ENCODE measurements around the gene DUS3L.
A peak's percentile ranks its signal among the peaks of the same experiment; 100 is the strongest.

The DUS3L gene

DNA sequence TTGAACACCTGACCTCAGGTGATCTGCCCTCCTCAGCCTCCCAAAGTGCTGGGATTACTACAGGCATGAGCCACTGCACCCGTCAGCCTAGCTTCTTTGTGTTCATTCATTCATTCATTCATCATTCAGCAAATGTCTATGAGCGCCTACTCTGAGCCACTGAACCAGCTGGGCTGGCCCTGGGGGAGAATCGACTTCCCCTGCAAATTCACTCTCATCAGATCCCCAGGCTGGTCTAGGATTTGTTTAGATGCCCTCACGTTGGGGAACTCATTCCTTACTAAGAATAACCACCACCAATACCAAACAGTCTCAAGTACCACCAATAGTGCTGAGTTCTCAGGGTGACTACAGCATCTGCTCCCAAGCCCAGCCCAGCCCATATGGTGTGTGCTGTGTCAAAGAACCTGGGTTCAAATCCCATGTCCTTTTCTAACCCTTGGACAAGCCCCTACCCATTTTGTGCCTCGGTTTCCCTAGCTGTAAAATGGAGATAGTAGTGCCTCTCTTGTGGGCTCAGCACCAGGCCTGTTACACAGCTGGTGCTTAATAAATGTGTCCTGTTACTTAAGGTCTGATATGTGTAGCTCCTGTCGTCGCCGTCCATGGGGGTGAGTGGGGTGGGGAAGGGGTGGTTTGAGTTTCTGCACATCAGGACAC lies 30.7 kb upstream of the DUS3L start:
- no peak for DNase-seq

GRCh38 chr19:5820785-5821184 lies 29.8 kb upstream of the DUS3L start:
- DNase-seq: no peak

GRCh38 chr19:5818594-5818993 lies 27.6 kb upstream of the DUS3L start:
- no peak for DNase-seq

GRCh38 chr19:5817218-5817617 lies 26.3 kb upstream of the DUS3L start:
- no peak for DNase-seq

GRCh38 chr19:5814852-5815246 lies 23.9 kb upstream of the DUS3L start:
- no peak for DNase-seq

- DNase-seq: no peak
These were observed 23.3 kb upstream of the DUS3L start for GRCh38 chr19:5814123-5814851.

- no peak for DNase-seq
These were observed 20.2 kb upstream of the DUS3L start for GRCh38 chr19:5811117-5811516.

- no peak for DNase-seq
These were observed 18.5 kb upstream of the DUS3L start for GRCh38 chr19:5809469-5809868.

DNA sequence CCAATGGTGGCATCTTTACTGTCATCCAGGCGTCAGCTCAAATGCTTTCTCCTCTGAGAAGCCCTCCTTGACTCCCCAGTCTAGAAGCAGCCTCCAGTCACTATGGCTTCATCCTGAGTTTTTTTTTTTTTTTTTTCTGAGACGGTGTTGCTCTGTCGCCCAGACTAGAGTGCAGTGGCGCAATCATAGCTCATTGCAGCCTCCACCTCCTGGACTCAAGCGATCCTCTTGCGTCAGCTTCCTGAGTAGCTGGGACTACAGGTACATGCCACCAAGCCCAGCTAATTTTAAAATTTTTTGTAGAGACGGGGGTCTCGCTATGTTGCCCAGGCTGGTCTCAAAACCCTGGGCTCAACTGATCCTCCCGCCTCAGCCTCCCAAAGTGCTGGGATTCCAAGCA lies 18.1 kb upstream of the DUS3L start:
- DNase-seq: no peak

DNA sequence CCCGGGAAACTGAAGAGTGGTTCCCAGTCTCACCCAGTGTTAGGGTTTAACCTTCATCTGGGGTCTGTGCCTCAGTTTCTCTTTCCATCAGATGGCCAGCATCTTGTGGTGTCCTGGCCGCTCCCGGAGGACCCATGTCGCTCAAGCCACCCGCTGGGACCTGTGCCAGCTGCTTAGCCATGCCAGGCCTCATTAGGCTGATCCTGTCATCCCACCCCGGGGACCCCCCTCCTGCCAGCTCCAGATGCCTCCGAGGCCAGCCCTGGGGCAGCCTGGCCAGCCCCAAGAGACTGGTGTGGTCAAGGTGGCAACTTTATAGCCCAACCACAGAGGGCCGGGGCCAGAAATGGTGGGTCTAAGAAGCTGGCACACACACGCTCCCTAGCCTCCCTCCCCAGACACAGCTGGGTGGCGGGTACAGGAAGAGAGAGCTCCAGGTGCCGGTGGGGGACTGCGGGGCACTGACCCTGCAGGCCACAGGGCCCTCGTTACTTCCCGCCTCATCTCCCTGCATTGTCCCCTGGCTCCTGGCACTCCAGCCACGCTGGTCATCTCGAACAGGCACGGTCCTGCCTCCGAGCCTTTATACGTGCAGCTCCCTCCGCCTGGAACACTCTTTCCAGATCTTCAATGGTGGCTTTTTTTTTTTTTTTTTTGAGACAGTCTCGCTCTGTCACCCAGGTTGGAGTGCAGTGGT lies 17.3 kb upstream of the DUS3L start:
- no peak for DNase-seq

DNA sequence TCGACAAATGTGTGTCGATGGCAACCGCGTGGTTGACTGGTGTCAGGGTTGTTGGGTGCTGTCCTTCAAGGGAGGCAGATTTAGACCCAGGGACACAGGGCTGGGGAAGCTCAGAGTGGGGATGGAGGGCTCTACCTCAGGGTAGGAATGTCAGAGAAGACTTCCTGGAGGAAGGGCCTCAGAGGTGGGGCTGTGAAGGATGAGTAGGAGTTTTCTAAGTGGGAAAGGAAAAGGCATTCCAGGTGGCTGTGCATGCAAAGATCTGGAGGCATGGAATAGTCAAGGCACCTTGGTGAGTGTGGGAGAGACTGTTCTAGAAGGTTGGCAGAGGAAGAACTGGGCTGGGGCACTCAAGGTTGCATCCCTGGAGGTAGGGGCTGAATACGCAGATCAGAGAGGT lies 15.9 kb upstream of the DUS3L start:
- no peak for DNase-seq

- no peak for DNase-seq
These were observed 15.1 kb upstream of the DUS3L start for GRCh38 chr19:5806133-5806489.

DNA sequence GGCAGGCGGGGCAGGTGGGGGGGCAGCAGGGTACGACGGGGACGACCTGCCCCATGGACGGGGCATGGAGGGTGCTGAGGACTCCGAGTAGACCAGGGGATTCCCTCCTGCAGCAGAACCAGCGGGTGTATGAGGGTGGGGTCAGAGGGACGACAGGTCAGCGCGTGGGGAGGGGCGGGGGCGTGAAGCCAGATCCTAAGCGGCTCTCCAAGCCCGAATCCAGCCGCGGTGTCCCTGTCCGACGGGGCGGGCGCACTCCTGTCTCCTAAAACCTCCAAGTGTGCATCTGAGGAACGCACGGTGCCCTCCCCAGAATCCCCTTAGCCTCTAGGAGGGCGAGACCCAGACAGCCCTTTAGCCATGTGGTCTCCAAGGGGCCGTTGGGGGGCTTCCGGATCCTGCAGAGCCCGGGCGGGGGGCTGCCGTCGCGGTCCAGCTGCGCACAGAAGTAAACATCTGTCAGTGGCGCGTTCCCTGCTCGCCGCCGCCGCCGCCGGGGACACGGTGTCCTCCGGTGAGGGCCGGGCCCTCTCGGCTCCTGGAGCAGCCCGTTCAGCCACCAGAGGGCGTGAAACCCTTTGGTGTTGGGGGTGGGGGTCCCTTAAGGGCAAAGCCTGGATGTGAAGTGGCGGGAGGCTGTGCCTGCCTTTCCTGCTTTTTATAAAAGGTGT lies 14.6 kb upstream of the DUS3L start:
- DNase-seq: peak; percentile 57 to 61

DNA sequence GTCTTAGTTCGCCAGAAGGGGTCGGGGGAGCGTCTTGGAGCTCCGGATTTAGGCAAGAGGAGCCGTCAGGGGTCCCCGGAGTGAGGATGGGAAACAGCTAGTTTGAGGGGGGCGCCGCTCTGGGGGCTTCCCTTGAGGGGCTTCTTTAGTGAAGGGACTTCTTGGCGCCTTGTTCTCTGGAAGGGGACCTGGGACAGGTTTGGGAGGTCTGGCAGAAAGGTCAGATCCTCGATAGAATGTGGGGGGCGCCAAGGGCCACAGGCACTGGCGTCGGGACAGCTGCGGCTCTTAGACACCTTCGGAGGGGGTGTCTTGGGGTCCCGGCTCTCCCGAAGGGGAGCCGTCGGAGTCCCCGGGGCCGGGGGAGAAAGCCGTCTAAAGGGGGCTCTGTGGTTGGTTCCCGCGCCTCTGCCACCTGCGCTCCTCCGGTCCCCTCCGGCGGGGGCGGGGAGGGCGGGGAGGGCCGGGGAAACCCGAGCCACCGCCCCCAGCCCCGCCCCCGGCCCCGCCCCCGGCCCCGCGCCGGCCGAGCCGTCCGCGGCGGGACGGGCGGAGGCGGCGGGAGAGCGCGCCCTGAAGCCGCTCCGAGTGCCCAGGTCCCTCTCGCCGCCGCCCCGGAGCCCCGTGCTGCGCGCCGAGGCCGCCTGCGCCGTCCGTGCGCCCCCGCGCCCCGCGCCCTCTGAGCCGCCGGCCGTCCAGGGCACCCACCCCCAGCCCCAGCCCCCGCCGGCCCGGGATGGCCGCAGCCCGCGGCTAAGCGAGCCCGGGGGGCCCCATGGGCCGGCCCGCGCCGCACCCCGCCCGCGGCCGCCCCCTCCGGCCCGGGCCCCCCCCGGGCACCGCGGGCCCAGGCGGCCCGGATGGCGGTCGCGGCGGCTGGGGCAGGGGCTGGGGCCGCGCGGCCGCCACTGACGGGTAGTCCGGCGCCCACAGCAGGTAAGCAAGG lies 13.8 kb upstream of the DUS3L start, which contains the start of gene NRTN:
Gene NRTN (plus strand): TSS at position 552 of the 946 bp plus-strand sequence. CDS start 19,099 bp downstream, outside the sequence.
- peak; percentile 57 to 62 for DNase-seq

DNA sequence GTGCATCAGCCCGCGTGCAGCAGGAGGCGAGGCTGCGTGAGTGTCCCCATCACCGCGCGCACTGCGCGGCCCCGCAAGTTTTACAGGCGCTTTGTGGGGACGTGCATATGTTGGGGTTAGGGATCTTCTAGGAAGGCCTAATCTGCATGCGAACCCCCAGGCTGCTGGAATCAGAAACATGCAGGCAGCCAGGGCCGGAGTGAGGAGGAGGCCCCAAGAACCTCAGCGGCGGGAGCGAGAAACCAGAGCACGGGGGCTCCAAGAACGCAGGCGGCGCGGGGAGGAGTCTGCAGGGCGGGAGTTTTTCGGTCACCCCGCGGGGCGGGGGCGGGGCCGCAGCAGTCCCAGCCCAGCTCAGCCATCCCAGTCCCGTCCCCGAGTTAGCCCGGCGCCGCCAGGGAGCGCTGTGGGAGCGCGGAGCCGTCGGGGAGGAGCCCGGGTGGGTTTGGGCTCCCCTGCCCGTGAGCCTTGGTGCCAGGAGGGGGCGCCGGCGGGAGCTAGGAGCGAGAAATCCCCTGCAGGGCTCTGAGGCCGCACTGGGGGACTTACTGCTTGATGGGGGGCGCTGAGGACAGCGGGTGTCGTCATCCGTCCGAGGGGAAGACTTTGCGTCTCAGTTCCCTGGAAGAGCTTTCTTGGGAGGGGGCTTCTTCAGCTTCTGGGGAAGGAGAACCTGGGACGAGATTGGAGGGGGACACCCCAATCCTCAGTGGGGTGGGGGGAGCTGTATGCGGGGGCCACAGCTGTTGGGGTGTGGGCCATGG lies 13.0 kb upstream of the DUS3L start:
- peak; percentile 92 to 93 for DNase-seq

DNA sequence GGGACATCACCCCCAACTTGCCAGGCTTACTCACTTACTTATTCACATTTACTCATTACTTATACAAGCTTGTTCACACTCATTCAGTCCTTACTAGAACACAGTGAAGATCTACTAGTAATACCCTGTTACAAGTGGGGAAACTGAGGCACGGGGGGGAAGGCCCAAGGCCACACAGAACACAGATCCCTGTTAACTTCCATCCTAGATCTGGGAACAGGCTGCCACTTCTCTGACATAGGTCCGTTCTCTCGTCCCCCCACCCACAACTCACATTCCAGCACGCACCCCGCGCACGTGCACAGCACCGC lies 12.4 kb upstream of the DUS3L start:
- DNase-seq: no peak

- DNase-seq: no peak
These were observed 11.0 kb upstream of the DUS3L start for GRCh38 chr19:5801796-5802619.

DNA sequence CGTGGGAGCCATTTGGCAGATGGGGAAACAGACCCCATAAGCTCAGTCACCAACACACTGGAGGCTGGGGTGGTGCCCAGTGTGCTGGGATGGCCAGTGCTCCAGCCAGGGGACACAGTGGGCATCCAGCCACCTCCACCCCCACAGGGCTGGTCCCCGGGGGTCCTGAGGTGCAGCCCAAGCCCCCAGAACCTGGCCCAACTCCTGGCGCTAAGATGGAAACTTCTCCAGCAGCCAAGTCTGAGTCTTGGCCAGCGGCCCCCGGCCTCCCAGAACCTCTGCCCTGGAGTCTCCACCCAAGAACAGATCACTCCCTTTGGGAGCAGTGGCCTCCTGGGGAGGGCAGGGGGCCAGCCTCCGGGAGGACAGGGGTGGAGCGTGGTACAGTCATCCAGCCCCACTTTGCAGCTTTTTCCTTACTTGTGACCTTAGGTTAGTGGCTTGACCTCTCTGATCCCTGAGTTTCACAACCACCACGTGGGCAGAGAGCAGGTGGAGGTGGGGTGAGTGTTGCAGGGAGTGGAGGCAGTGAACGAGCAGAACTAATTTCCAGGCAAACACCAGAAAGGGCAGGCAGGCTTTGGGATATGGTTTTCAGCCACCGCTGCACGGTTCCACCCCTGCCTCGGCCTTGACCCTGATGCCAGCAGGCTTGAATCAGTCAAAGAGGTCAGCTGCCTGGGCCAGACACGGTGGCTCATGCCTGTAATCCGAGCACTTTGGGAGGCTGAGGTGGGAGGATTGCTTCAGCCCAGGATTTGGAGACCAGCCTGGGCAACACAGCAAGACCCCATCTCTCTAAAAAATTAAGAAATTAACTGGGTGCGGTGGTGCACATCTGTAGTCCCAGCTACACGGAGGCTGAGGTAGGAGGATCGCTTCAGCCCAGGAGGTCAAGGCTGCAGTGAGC lies 9.7 kb upstream of the DUS3L start:
- DNase-seq: no peak

Data from CD4-positive, alpha-beta T cell treated with Interleukin-1 beta for 1 hour (primary cell).